HG03439 (cell line): ENCODE measurements around the gene BRME1.

Experiments used
- ATAC-seq: cut with Tn5 transposase; IDR thresholded peaks from one replicate; pipeline ENCODE4 v1.9.1; 2021; ENCODE audit warnings: mild to moderate bottlenecking, moderate library complexity; ENCODE audit not compliant: unreplicated experiment

BRME1 gene

DNA sequence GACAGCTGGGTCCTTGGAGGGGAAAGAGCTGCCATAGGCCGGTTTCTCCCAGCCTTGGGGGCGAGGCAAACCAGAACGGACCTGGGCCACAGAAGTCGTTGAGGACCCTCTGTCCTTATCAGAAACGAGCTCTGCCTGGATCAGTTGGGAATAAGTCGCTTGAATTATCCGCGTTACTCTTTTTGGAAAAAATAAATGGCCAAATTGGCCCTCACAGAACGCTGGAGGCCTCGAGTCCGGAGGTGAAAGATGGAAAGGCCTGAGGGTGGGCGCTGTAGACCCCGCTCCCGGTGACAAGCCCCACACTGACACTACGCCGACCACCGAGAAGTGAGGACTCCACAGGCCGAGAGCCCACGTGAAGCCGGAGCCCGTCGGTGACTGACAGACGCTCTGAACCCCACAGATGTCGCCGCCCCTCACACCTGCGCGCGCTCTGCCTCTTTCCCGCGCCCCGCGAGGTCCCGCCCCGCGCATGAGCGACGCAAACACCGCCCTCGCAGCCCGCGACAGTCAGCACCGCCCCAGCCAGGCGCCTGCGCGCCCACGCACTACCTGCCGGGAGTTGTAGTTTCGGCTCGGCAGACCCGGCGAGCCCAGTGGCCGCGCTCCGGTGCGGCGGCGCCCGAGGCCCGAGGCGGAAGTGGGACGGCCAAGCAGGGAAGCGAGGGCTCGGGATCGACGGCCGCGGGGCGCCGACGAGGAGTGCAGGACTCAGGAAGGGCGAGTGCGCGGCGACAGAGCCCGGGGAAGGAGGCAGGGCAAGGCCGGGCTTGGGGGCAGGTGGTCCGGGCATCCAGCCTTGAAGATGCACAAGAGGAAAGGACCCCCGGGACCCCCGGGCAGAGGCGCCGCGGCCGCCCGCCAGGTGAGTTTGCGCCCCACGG, at the start of gene BRME1, which contains the start of gene CC2D1A:
BRME1 (minus strand) TSS at position 484 of the 887 bp plus-strand sequence. CDS start 1,225 bp downstream, outside the sequence.
CC2D1A (plus strand) TSS at position 568 of the 887 bp plus-strand sequence; CDS start at position 809, 241 bp downstream.
- ATAC-seq: peak; percentile 77

- no peak for ATAC-seq
These were observed 48.3 kb upstream of the BRME1 start for GRCh38 chr19:13954185-13954584.

- ATAC-seq: no peak
These were observed 47.1 kb upstream of the BRME1 start for GRCh38 chr19:13952931-13953531.

GRCh38 chr19:13952154-13952930, 46.4 kb upstream of the BRME1 start, which contains the start of gene DCAF15:
Gene DCAF15, plus strand, starts transcription at chr19:13952509. Its CDS starts 4 bp downstream, at chr19:13952513.
- peak; percentile 98 for ATAC-seq

DNA sequence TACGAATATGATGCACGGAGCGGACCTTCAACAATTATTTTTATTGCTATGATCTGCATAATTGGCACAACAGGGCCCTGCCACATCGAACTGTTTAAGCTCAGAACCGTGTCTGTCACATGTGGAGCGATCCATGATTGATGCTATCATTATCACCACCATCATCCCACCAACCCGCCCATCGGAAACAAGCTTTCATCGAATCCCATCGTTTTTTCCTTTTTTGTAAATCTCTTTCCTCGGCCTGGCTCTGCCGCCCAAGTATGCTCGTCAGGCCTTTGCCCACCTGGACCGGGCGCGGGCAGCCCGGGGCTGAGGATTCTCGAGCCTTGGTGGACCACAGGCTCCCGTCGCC, 45.9 kb upstream of the BRME1 start:
- peak; percentile 1 for ATAC-seq

DNA sequence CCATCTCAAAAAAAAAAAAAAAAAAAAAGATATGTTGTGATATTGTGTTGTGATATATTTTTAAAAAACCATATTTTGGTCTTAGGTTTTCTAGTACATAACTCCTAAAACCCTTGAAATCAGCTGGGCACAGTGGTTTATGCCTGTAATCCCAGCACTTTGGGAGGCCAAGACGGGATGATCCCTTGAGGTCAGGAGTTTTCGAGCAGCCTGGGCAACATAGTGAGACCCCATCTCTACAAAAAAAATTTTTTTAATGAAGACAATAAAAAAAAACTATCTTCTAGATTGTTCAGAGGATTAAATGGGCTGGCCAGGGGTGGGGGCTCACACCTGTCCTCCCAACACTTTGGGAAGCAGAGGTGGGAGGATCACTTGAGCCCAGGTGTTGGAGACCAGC, 45.1 kb upstream of the BRME1 start:
- ATAC-seq: no peak

- no peak for ATAC-seq
These were observed 40.5 kb upstream of the BRME1 start for GRCh38 chr19:13946414-13946813.

- ATAC-seq: no peak
These were observed 36.2 kb upstream of the BRME1 start for GRCh38 chr19:13942023-13942684.

DNA sequence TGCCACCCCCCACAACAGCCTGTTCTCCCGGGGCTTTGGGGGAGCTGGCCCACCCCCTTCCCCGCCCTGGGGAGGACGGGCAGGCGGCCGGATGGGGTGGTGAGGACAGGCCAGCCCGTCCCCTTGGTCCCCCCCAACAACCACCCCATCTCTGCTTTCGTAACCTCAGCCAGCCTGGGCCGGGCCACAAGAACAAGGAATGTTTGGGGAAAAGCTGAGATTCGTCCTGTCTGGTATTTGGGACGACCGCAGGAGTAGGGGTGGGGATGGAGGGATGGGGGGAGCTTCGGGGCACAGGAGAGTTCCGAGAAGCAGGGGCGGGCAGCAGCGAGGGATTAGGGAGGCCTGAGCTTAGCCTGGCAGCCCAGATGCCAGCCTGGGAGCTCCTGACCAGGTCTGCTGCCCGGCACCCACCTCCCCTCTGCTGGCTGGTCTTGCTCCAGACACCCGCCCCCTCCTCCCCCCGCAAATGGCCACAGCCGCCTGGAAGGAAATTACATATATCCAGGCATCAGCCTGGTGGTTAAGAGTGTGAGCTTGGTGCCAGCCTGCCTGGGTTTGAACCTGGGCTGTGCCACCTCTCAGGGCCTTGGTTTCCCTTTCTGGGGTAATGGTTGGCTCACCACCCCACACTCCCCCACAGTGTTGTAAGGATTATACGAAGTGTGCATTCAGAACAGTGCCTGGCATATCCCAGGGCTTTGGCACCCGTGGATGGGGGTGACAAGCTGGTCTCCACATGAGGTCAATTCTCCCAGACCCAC, 32.6 kb upstream of the BRME1 start, which contains the start of gene PODNL1:
PODNL1 (minus strand) TSS at position 117 of the 764 bp plus-strand sequence. CDS start 236 bp downstream, outside the sequence.
- no peak for ATAC-seq

DNA sequence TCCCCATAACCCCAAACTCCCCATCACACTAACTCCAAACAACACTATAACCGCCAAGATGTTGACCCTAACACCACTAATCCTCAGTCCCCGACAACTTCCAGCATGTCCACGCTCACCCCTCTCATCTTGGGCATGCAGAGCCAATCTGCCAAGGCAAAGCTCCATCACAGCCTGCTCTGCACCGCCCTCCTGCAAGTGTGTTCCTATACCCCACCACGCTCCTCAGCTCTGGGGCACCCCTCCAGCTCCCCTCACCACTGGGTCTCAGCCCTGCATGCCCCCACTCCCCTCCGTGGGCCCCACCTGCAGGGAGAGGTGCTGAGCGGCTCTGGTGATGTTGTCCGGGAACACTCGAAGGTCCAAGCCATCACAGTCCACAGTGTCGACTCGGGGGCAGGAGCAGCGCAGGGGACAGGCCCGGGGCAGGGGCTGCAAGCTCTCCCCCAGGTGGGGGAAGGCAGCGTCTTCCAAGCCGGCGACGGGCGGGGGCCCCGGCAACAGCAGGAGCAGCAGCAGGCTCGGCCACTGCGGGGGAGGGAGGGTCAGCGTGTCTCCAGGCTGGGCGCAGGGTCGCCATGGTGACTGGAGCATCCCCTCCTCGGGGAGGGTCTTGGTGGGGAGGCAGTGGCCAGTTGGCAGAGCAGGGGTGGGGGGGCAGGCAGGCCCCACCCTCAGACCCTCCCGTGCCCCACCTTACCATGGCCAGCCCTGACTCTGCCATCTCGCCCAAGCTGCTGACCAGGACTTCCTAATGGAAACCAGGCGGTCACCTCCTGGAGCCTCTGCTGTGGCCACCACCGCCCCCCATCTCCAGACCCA, 31.8 kb upstream of the BRME1 start:
- no peak for ATAC-seq

- ATAC-seq: no peak
These were observed 30.0 kb upstream of the BRME1 start for GRCh38 chr19:13935765-13936510.

DNA sequence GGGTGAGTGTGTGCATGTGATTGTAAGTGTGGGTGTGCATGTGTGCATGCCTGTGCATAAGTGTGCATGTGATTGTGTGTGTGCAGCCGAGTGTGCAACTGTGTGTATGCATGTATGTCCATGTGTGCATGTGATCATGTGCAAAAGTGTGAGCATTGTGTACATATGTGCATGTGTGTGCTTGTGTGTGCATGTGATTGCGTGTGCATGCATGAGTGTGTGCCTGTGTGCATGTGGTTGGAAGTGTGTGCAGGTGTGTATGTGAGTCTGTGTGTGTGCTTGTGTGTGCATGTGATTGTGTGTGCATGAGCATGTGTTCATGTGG, 28.8 kb upstream of the BRME1 start:
- ATAC-seq: no peak

DNA sequence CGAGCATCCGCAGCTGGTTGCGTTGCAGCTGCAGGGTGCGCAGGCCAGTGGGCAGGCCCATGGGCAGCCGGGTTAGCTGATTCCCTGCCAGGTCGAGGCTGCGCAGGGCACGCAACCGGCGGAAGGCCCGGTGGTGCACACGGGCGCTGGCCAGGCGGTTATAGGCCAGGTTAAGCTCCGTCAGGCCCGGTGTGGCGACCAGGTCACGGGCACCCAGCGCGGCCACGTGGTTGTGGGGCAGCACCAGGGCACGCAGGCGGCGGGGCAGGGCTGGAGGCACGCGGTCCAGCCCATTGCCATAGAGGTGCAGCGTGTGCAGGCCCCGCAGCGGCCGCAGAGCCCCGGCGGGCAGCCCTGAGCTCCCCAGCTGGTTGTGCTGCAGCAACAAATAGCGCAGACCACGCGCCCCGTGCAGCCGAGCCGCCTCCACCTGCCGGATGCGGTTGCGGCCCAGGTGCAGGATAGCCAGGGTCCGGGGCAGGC, 27.0 kb upstream of the BRME1 start:
- no peak for ATAC-seq

- no peak for ATAC-seq
These were observed 26.3 kb upstream of the BRME1 start for GRCh38 chr19:13932149-13932637.

GRCh38 chr19:13931391-13932148, 25.7 kb upstream of the BRME1 start:
- no peak for ATAC-seq

DNA sequence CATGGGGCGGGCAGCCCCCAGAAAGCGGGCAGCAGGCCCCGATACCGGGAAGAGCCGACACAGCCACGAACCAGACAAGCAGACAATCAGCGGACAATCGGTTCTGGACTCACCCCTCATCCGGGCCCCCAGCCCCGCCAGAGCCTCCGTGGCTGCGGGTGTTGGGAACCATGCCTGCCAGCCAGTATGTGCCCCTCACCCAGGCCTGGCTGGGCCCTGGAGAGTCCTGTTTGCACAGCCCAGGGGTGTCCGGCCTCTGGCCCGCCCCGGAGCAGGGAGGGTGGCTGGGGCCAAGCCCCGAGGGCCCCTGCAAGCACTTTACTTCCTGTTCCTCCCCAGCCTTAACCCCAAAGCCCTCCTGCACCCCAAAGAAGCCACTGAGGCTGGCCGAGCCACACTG, 24.5 kb upstream of the BRME1 start:
- ATAC-seq: no peak

GRCh38 chr19:13929956-13930355, 24.0 kb upstream of the BRME1 start:
- ATAC-seq: no peak
